Measurements from ENCODE around the gene FGL2. TPM values are rescaled to one million over a fixed set of nuclear protein-coding genes. Genes with fewer than 3 reads are reported as not detected.
A peak's percentile ranks its signal among the peaks of the same experiment; 100 is the strongest.
"Not testable (repeated sequence)": the region's sequence is repeated elsewhere in the genome, so short reads cannot be mapped to it uniquely, and the experiment has no call there.

The FGL2 gene
- total RNA-seq, 4 donors from 2014 or later: 6.2 to 9.2 (median 8.2) TPM

DNA sequence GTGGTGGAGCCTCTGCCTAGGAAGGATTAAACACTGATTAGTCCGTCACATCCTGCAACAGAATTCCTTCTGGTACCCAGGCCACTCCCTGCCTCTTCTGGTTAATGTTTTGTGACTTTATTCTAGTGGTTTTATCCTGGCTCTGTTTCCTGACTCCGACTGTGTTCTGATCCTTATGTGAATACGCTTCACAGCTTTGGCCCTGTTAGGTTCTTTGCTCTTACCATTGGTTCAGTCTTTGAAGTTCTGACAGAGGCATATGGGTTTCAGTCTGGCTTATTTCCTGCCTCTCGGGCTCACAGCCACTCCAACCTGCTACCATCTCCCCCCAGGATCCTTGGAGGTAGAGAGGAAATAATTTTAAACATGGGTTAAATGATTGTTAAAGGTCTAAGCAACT is 23.2 kb upstream of the FGL2 start:
- H3K4me3 ChIP-seq: no peak overlapping the region
- no peak for DNase-seq (ENCODE audit: low spot score in 2 of 2)
- no peaks in the 10 kb centered on the region for H3K27me3 ChIP-seq
- H3K4me1 ChIP-seq: no peaks in the 10 kb centered on the region
- no peaks in the 10 kb centered on the region for H3K36me3 ChIP-seq
- no peak overlapping the region for H3K27ac ChIP-seq
- no peaks in the 10 kb centered on the region for H3K9me3 ChIP-seq
- TF ChIP-seq POLR2A (IDR thresholded peaks at IDR 0.05) (no peak), POLR2AphosphoS5 (IDR thresholded peaks at IDR 0.05) (no peak), EP300 (IDR thresholded peaks at IDR 0.05) (no peak)
- TF ChIP-seq, protein P1, sequence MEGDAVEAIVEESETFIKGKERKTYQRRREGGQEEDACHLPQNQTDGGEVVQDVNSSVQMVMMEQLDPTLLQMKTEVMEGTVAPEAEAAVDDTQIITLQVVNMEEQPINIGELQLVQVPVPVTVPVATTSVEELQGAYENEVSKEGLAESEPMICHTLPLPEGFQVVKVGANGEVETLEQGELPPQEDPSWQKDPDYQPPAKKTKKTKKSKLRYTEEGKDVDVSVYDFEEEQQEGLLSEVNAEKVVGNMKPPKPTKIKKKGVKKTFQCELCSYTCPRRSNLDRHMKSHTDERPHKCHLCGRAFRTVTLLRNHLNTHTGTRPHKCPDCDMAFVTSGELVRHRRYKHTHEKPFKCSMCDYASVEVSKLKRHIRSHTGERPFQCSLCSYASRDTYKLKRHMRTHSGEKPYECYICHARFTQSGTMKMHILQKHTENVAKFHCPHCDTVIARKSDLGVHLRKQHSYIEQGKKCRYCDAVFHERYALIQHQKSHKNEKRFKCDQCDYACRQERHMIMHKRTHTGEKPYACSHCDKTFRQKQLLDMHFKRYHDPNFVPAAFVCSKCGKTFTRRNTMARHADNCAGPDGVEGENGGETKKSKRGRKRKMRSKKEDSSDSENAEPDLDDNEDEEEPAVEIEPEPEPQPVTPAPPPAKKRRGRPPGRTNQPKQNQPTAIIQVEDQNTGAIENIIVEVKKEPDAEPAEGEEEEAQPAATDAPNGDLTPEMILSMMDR (IDR thresholded peaks at IDR 0.05): no peak
- whole genome bisulfite sequencing: 89% methylated on average over 4 of the region's 4 CpGs

DNA sequence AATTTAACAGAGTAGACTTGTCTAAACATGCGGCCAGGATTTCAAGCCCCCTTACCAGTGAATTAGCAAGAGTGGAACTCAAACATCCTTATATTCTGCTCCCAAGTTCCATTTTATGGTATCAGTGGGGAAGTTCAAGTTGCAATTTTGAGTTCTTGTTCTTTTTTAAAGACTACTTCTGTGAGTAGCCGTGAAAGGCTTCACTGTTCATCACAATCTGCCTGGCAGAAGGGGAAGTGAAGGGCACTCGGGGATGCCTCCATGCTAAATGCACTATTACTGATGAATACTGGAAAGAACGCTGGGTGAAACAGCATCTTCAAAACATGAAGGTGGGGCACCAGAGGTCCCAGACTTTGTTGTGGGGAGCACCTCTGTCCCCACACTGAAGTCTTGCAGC is 22.4 kb upstream of the FGL2 start:
- H3K27ac ChIP-seq: no peak overlapping the region
- H3K4me3 ChIP-seq: no peak overlapping the region
- no peaks in the 10 kb centered on the region for H3K4me1 ChIP-seq
- no peak for DNase-seq (ENCODE audit: low spot score in 2 of 2)
- H3K36me3 ChIP-seq: no peaks in the 10 kb centered on the region
- no peaks in the 10 kb centered on the region for H3K9me3 ChIP-seq
- no peaks in the 10 kb centered on the region for H3K27me3 ChIP-seq
- TF ChIP-seq, protein P1 (IDR thresholded peaks at IDR 0.05): no peak
- 69% methylated on average over 4 of the region's 4 CpGs for WGBS

DNA sequence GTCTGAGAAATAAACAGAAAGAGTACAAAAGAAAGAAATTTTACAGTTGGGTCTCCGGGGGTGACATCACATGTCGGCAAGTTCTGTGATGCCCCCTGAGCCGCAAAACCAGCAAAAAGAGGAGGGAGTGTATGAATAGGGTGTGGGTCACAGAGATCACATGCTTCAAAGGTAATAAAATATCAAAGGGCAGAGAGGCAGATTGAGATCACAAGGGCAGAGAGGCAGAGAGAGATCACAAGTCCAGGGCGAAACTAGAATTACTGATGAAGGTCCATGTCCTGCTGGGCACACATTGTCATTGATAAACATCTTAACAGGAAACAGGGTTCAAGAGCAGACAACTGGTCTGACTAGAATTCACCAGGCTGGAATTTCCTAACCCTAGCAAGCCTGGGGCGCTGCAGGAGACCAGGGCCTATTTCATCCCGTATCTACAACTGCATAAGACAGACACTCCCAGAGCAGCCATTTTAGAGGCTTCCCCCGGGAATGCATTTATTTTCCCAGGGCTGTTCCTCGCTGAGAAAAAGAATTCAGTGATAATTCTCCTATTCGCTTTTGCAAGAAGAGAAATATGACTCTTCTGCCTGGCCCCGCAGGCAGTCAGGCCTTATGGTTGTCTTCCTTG is 20.2 kb upstream of the FGL2 start:
- H3K36me3 ChIP-seq; H3K4me1 ChIP-seq; H3K4me3 ChIP-seq; H3K27me3 ChIP-seq; DNase-seq (ENCODE audit: low spot score in 2 of 2); H3K9me3 ChIP-seq: not testable (repeated sequence)
- peak overlapping the region; percentile 29 for H3K27ac ChIP-seq
- 90% methylated on average over 10 of the region's 10 CpGs for WGBS

DNA sequence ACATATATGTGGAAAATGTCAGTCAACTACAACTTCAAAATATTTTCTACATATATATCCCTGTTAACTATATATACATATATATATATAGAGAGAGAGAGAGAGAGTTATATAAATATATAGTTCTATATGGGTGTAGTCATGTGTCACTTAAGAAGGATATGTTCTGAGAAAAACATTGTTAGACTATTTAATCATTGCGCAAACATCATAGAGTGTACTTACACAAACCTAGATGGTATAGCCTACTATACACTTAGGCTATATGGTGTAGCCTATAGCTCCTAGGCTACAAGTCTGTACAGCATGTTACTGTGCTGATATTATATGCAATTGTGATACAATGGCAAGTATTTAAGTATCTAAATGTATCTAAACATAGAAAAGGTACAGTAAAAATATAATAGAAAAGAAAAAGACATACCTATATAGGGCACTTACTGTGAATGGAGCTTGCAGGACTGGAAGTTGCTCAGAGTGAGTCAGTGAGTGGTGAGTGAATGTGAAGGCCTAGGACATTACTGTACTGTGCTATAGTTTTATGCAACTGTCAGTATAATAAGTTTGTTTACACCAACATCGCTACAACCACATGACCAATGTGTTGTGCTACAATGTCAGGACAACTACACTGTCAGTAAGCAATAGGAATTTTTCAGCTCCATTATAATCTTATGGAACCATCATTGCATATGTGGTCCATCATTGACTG is 18.0 kb upstream of the FGL2 start:
- no peaks in the 10 kb centered on the region for H3K27me3 ChIP-seq
- H3K36me3 ChIP-seq: no peaks in the 10 kb centered on the region
- no peak overlapping the region for H3K27ac ChIP-seq
- 95% methylated on average over 2 of the region's 2 CpGs for WGBS
- TF ChIP-seq, protein P1 (IDR thresholded peaks at IDR 0.05): no peak
- TF ChIP-seq EP300 (IDR thresholded peaks at IDR 0.05): no peak
- TF ChIP-seq POLR2AphosphoS5 (IDR thresholded peaks at IDR 0.05): no peak
- no peak for TF ChIP-seq POLR2A (IDR thresholded peaks at IDR 0.05)
- H3K4me1 ChIP-seq: no peaks in the 10 kb centered on the region
- DNase-seq (ENCODE audit: low spot score in 2 of 2): no peak
- no peak overlapping the region for H3K4me3 ChIP-seq
- no peaks in the 10 kb centered on the region for H3K9me3 ChIP-seq

DNA sequence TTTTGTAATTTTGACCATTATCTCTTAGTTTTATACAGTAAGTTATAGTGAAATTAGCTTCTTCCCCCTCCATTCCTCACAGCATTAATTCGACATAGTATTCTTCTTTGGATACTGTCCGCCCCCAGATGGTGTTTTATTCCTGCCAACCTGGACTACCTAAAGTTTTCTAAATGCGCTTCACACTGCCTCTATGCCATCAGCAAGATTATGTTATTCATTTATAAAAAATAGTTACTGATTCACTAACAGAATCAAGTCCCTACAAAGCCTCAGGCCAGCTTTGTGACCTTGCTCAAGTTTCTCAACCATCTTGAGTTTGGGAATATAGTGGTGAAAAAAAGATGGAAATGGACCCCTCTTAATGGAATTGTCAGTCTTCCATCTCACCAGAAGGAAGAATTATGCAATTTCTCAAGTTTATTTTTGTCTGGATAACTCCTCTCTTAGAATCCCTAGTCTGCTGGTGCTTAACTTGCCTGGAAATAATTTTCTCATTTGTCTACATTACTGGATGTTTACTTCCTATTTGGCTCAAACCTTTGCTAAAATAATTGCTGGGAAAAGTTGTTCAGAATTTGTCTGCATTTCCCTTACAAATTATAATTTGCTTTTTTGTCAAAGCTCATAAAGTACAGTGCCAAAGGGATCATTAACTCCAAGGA is 16.7 kb upstream of the FGL2 start:
- Histone ChIP-seq H3K9me3 (no peaks in the 10 kb centered on the region), H3K4me1 (no peaks in the 10 kb centered on the region), H3K27me3 (no peaks in the 10 kb centered on the region), H3K27ac (no peak overlapping the region), H3K4me3 (no peak overlapping the region), H3K36me3 (no peaks in the 10 kb centered on the region)
- 89% methylated on average over 3 of the region's 3 CpGs for WGBS
- TF ChIP-seq POLR2AphosphoS5 (IDR thresholded peaks at IDR 0.05) (no peak), EP300 (IDR thresholded peaks at IDR 0.05) (no peak), POLR2A (IDR thresholded peaks at IDR 0.05) (no peak)
- TF ChIP-seq, protein P1 (IDR thresholded peaks at IDR 0.05): no peak
- no peak for DNase-seq (ENCODE audit: low spot score in 2 of 2)
